Muscle layer of colon (tissue), 2 donors: ENCODE measurements around the gene SETBP1.

Experiments used
- H3K27ac ChIP-seq: one replicate; pipeline ENCODE4 v1.7.0; 2013; ENCODE audit warnings: low read depth, mild to moderate bottlenecking, low read length, moderate library complexity
- H3K27me3 ChIP-seq, 2 donors: one replicate each; pipeline ENCODE4 v1.7.0; 2013; ENCODE audit warnings: low read length in 2 of 2, mild to moderate bottlenecking in 2 of 2; ENCODE audit not compliant: insufficient read depth in 2 of 2, control insufficient read depth in 1 of 2
- H3K36me3 ChIP-seq: one replicate; pipeline ENCODE4 v1.7.0; 2013; ENCODE audit warnings: mild to moderate bottlenecking, low read length; ENCODE audit not compliant: insufficient read depth
- H3K4me1 ChIP-seq: one replicate; pipeline ENCODE4 v1.7.0; 2013; ENCODE audit warnings: mild to moderate bottlenecking, low read length; ENCODE audit not compliant: insufficient read depth
- H3K4me3 ChIP-seq, 2 donors: one replicate each; pipeline ENCODE4 v1.7.0; 2013; ENCODE audit warnings: low read length in 2 of 2, low read depth in 1 of 2, mild to moderate bottlenecking in 1 of 2, moderate library complexity in 1 of 2
- H3K9ac ChIP-seq: one replicate; pipeline ENCODE4 v1.7.0; 2013; ENCODE audit warnings: low read length
- H3K9me3 ChIP-seq: one replicate; pipeline ENCODE4 v1.7.0; 2013; ENCODE audit warnings: mild to moderate bottlenecking, low read length
- donor health status: abdominal sarcoma.
- donor health status: Adenocarcinoma of cecum.

SETBP1 gene

DNA sequence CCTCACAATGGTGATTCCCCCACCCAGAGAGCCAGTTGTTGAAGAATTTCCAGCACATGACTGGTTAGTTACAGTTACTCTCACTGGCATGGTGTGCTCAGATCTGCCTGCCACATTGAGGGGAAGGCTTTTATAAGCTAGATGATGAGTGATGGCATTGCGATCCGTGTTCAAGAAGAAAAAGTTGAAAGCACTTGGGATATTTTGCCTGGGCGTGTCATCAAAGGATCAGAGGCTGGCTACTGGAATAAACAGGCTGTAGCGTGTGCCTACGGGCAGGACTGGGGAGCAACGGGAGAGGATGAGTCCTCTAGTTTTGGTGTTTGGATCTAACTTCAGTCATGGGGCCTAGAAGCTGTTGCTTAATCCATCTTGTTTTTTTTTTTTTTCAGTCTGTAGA lies 175.0 kb downstream of the SETBP1 start:
- no peak overlapping the region for H3K27ac ChIP-seq
- H3K4me1 ChIP-seq, result peaks cover 44% of the 10 kb centered on the region
- H3K36me3 ChIP-seq, result no peaks in the 10 kb centered on the region
- H3K4me3 ChIP-seq, result no peak overlapping the region
- no peaks in the 10 kb centered on the region for H3K27me3 ChIP-seq
- H3K9me3 ChIP-seq, result no peaks in the 10 kb centered on the region
- no peak overlapping the region for H3K9ac ChIP-seq

- no peaks in the 10 kb centered on the region for H3K36me3 ChIP-seq
- H3K4me1 ChIP-seq, result peaks cover 44% of the 10 kb centered on the region
- H3K4me3 ChIP-seq, result no peak overlapping the region
- no peaks in the 10 kb centered on the region for H3K27me3 ChIP-seq
- no peak overlapping the region for H3K27ac ChIP-seq
- no peak overlapping the region for H3K9ac ChIP-seq
- no peaks in the 10 kb centered on the region for H3K9me3 ChIP-seq
Measured at GRCh38 chr18:44856157-44856556, 175.5 kb downstream of the SETBP1 start.

DNA sequence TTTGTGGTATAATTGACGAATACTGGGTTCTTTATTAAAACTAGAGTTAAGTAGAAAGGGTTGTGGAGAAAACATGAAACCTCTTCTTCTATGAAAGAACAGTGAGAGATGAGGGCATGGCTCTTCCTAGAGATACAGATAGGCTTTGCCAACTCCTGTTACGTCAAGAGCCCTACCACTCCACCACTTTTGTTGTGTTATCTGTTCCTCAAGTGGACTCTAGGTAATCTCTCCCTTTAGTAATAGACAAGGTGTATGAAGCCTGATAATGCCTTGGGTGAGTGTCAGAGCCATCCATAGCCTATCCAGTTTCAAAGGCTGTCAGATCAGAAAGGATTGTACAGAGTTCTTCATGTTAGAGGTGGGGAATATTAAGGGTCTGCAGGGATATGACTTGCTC lies 176.4 kb downstream of the SETBP1 start:
- H3K27me3 ChIP-seq, result no peaks in the 10 kb centered on the region
- H3K9ac ChIP-seq, result no peak overlapping the region
- no peak overlapping the region for H3K4me3 ChIP-seq
- no peaks in the 10 kb centered on the region for H3K9me3 ChIP-seq
- no peaks in the 10 kb centered on the region for H3K36me3 ChIP-seq
- H3K27ac ChIP-seq, result no peak overlapping the region
- peaks cover 44% of the 10 kb centered on the region for H3K4me1 ChIP-seq

- H3K4me1 ChIP-seq, result peaks cover 40% of the 10 kb centered on the region
- H3K4me3 ChIP-seq, result no peak overlapping the region
- no peaks in the 10 kb centered on the region for H3K27me3 ChIP-seq
- H3K9ac ChIP-seq, result no peak overlapping the region
- no peak overlapping the region for H3K27ac ChIP-seq
- H3K9me3 ChIP-seq, result no peaks in the 10 kb centered on the region
- no peaks in the 10 kb centered on the region for H3K36me3 ChIP-seq
Measured at GRCh38 chr18:44857744-44858491, 177.2 kb downstream of the SETBP1 start.

GRCh38 chr18:44859263-44859662 lies 178.6 kb downstream of the SETBP1 start:
- H3K4me1 ChIP-seq, result peaks cover 42% of the 10 kb centered on the region
- no peak overlapping the region for H3K27ac ChIP-seq
- H3K9ac ChIP-seq, result no peak overlapping the region
- no peaks in the 10 kb centered on the region for H3K9me3 ChIP-seq
- H3K36me3 ChIP-seq, result no peaks in the 10 kb centered on the region
- no peaks in the 10 kb centered on the region for H3K27me3 ChIP-seq
- H3K4me3 ChIP-seq, result no peak overlapping the region

DNA sequence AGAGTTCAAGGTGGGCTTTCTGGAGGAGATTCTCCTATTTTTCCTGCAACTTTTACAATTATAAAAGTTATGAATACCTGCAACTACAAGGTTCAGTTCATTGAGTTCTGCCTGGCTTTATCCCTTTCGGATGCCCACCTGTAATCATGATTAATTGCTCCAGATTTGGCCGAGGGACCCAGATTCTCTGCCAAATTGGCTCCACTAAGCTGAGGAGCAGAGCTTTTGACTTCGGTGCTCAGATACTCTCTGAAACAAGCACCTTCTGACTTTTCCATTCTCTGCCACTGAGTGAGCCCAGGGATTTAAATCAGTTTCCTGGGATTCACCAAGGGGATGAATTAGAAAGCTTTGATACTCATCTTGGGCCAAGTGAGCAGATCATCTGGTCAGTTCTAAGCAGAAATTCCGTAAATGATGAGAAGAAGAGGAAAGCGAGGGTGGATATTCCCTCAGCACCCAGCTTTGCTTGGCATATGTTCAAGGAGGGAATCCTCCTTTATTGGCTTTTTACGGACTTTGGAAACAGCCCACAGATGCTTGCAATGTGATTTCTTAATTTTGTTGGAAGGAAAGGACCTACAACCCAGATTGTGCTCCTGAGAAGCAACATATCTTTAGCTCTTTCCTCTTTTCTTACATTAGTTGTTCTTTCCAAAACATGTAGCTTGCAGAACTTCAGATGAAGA lies 179.2 kb downstream of the SETBP1 start:
- H3K9me3 ChIP-seq, result no peaks in the 10 kb centered on the region
- no peak overlapping the region for H3K4me3 ChIP-seq
- H3K4me1 ChIP-seq, result peaks cover 44% of the 10 kb centered on the region
- no peaks in the 10 kb centered on the region for H3K27me3 ChIP-seq
- H3K36me3 ChIP-seq, result no peaks in the 10 kb centered on the region
- no peak overlapping the region for H3K9ac ChIP-seq
- no peak overlapping the region for H3K27ac ChIP-seq

GRCh38 chr18:44862112-44862511 lies 181.4 kb downstream of the SETBP1 start:
- Histone ChIP-seq H3K4me1 (peaks cover 35% of the 10 kb centered on the region), H3K36me3 (no peaks in the 10 kb centered on the region), H3K27ac (no peak overlapping the region), H3K4me3 (no peak overlapping the region), H3K9ac (no peak overlapping the region), H3K27me3 (no peaks in the 10 kb centered on the region), H3K9me3 (no peaks in the 10 kb centered on the region)

GRCh38 chr18:44866103-44866502 lies 185.4 kb downstream of the SETBP1 start:
- H3K4me3 ChIP-seq, result no peak overlapping the region
- H3K36me3 ChIP-seq, result peaks cover 5% of the 10 kb centered on the region
- H3K27me3 ChIP-seq, result no peaks in the 10 kb centered on the region
- peaks cover 11% of the 10 kb centered on the region for H3K4me1 ChIP-seq
- no peak overlapping the region for H3K27ac ChIP-seq
- no peak overlapping the region for H3K9ac ChIP-seq
- no peaks in the 10 kb centered on the region for H3K9me3 ChIP-seq

GRCh38 chr18:44869533-44869932 lies 188.8 kb downstream of the SETBP1 start:
- no peak overlapping the region for H3K4me3 ChIP-seq
- no peak overlapping the region for H3K27ac ChIP-seq
- no peaks in the 10 kb centered on the region for H3K9me3 ChIP-seq
- no peaks in the 10 kb centered on the region for H3K27me3 ChIP-seq
- peaks cover 5% of the 10 kb centered on the region for H3K36me3 ChIP-seq
- no peak overlapping the region for H3K9ac ChIP-seq
- H3K4me1 ChIP-seq, result no peaks in the 10 kb centered on the region

GRCh38 chr18:44870631-44871502 lies 190.2 kb downstream of the SETBP1 start:
- no peaks in the 10 kb centered on the region for H3K27me3 ChIP-seq

GRCh38 chr18:44871771-44872170 lies 191.1 kb downstream of the SETBP1 start:
- H3K4me3 ChIP-seq, result no peak overlapping the region
- H3K36me3 ChIP-seq, result peaks cover 5% of the 10 kb centered on the region
- H3K27me3 ChIP-seq, result no peaks in the 10 kb centered on the region
- H3K9me3 ChIP-seq, result no peaks in the 10 kb centered on the region
- no peaks in the 10 kb centered on the region for H3K4me1 ChIP-seq
- no peak overlapping the region for H3K27ac ChIP-seq
- no peak overlapping the region for H3K9ac ChIP-seq

More at GRCh38 chr18:44870631-44871502, 190.2 kb downstream of the SETBP1 start:
- Histone ChIP-seq H3K9me3 (no peaks in the 10 kb centered on the region), H3K4me3 (no peak overlapping the region), H3K4me1 (no peaks in the 10 kb centered on the region), H3K27ac (no peak overlapping the region), H3K36me3 (peaks cover 5% of the 10 kb centered on the region), H3K9ac (no peak overlapping the region)
